ENCODE data around the gene PRPF40A.
"Not testable (repeated sequence)": the region's sequence is repeated elsewhere in the genome, so short reads cannot be mapped to it uniquely, and the experiment has no call there.

Gene PRPF40A

DNA sequence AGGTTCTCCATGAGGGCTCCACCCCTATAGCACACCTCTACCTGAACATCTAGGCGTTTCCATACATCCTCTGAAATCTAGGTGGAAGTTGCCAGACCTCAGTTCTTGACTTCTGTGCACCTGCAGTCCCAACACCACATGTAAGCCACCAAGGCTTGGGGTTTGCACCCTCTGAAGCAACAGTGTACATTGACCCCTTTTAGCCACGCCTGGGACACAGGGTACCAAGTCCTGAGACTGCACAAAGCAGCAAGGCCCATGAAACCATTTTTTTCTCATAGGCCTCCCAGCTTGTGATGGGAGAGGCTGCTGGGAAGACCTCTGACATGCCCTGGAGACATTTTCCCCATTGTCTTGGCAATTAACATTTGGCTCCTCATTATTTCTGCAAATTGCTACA is 21.2 kb upstream of the PRPF40A start:
- no peaks in the 10 kb centered on the region for H3K27me3 ChIP-seq (ENCODE audit: control insufficient read depth in 3 of 3, insufficient read depth in 3 of 3, low read depth in 1 of 3, low read length in 3 of 3)
- H3K4me1 ChIP-seq (ENCODE audit: control insufficient read depth in 2 of 2, insufficient read depth in 1 of 2, low read depth in 1 of 2, low read length in 2 of 2): no peaks in the 10 kb centered on the region
- H3K9ac ChIP-seq (ENCODE audit: low read depth, low read length, poor library complexity): no peak overlapping the region
- no peak overlapping the region for H3K18ac ChIP-seq (ENCODE audit: low read length)
- H3K27ac ChIP-seq (replicated peaks; ENCODE audit: low read length): no peak overlapping the region
- peaks cover 1% of the 10 kb centered on the region for H3K79me1 ChIP-seq (ENCODE audit: low read depth, low read length)
- H3K4me3 ChIP-seq (ENCODE audit: low read length in 2 of 2): peak overlapping the region in 1 of 2 donors; percentile 50
- H3K4ac ChIP-seq (ENCODE audit: low read length): no peak overlapping the region
- no peak overlapping the region for H3K4me2 ChIP-seq (ENCODE audit: insufficient read depth, low read length, poor library complexity, severe bottlenecking)
- WGBS, 2 donors (ENCODE audit: extremely low coverage in 2 of 2, insufficient read length in 2 of 2, insufficient replicate concordance in 1 of 2): no CpG with 5 or more reads among the region's 2 CpGs
- H2AFZ ChIP-seq (ENCODE audit: low read length): no peak overlapping the region
- H2BK15ac ChIP-seq (ENCODE audit: low read length): no peak overlapping the region
- no peak overlapping the region for H2BK5ac ChIP-seq (ENCODE audit: low read length)
- no peak for DNase-seq (ENCODE audit: low spot score)
- H4K8ac ChIP-seq (ENCODE audit: low read depth, low read length): no peak overlapping the region
- H4K91ac ChIP-seq (ENCODE audit: low read depth, low read length, poor library complexity): no peak overlapping the region
- H3K23ac ChIP-seq (ENCODE audit: low read depth, low read length, poor library complexity): no peak overlapping the region
- H3K9me3 ChIP-seq (replicated peaks in 1 of 2; ENCODE audit: control insufficient read depth in 2 of 2, insufficient read depth in 1 of 2, low read depth in 1 of 2, low read length in 2 of 2): peaks cover 1 to 24% of the 10 kb centered on the region in 2 donors
- H2BK120ac ChIP-seq (ENCODE audit: low read depth, low read length): no peak overlapping the region
- no peak overlapping the region for H2BK12ac ChIP-seq (ENCODE audit: low read length)
- peaks cover 16 to 97% of the 10 kb centered on the region in 2 donors for H3K36me3 ChIP-seq (replicated peaks in 1 of 2; ENCODE audit: control insufficient read depth in 2 of 2, insufficient read depth in 2 of 2, low read length in 2 of 2)
- no peak overlapping the region for H3K14ac ChIP-seq (ENCODE audit: low read length)
- H2AK5ac ChIP-seq (ENCODE audit: low read depth, low read length): no peak overlapping the region

DNA sequence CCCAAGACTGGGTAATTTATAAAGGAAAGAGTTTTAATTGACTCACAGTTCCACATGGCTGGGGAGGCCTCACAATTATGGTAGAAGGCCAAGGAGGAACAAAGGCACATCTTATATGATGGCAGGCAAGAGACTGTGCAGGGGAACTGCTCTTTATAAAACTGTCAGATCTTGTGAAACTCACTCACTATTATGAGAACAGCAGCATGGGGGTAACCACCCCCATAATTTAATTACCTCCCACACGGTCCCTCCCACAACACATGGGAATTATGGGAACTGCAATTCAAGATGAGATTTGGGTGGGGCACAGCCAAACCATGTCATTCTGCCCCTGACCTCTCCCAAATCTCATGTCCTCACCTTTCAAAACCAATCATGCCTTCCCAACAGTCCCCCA is 20.2 kb upstream of the PRPF40A start:
- peaks cover 1 to 24% of the 10 kb centered on the region in 2 donors for H3K9me3 ChIP-seq (replicated peaks in 1 of 2; ENCODE audit: control insufficient read depth in 2 of 2, insufficient read depth in 1 of 2, low read depth in 1 of 2, low read length in 2 of 2)
- not testable (repeated sequence) for H3K14ac ChIP-seq (ENCODE audit: low read length); H2BK12ac ChIP-seq (ENCODE audit: low read length); H2AK5ac ChIP-seq (ENCODE audit: low read depth, low read length); H3K27ac ChIP-seq (replicated peaks; ENCODE audit: low read length); DNase-seq (ENCODE audit: low spot score); H4K91ac ChIP-seq (ENCODE audit: low read depth, low read length, poor library complexity); H3K9ac ChIP-seq (ENCODE audit: low read depth, low read length, poor library complexity); H3K4me1 ChIP-seq (ENCODE audit: control insufficient read depth in 2 of 2, insufficient read depth in 1 of 2, low read depth in 1 of 2, low read length in 2 of 2); H2BK5ac ChIP-seq (ENCODE audit: low read length); H3K4me2 ChIP-seq (ENCODE audit: insufficient read depth, low read length, poor library complexity, severe bottlenecking); H3K18ac ChIP-seq (ENCODE audit: low read length); H3K27me3 ChIP-seq (ENCODE audit: control insufficient read depth in 3 of 3, insufficient read depth in 3 of 3, low read depth in 1 of 3, low read length in 3 of 3); H2BK120ac ChIP-seq (ENCODE audit: low read depth, low read length); H2AFZ ChIP-seq (ENCODE audit: low read length); H3K4ac ChIP-seq (ENCODE audit: low read length); H2BK15ac ChIP-seq (ENCODE audit: low read length); H3K79me1 ChIP-seq (ENCODE audit: low read depth, low read length); H3K4me3 ChIP-seq (ENCODE audit: low read length in 2 of 2); H4K8ac ChIP-seq (ENCODE audit: low read depth, low read length); H3K23ac ChIP-seq (ENCODE audit: low read depth, low read length, poor library complexity)
- peaks cover 16 to 96% of the 10 kb centered on the region in 2 donors for H3K36me3 ChIP-seq (replicated peaks in 1 of 2; ENCODE audit: control insufficient read depth in 2 of 2, insufficient read depth in 2 of 2, low read length in 2 of 2)
- WGBS, 2 donors (ENCODE audit: extremely low coverage in 2 of 2, insufficient read length in 2 of 2, insufficient replicate concordance in 1 of 2): no CpG with 5 or more reads among the region's 1 CpG

DNA sequence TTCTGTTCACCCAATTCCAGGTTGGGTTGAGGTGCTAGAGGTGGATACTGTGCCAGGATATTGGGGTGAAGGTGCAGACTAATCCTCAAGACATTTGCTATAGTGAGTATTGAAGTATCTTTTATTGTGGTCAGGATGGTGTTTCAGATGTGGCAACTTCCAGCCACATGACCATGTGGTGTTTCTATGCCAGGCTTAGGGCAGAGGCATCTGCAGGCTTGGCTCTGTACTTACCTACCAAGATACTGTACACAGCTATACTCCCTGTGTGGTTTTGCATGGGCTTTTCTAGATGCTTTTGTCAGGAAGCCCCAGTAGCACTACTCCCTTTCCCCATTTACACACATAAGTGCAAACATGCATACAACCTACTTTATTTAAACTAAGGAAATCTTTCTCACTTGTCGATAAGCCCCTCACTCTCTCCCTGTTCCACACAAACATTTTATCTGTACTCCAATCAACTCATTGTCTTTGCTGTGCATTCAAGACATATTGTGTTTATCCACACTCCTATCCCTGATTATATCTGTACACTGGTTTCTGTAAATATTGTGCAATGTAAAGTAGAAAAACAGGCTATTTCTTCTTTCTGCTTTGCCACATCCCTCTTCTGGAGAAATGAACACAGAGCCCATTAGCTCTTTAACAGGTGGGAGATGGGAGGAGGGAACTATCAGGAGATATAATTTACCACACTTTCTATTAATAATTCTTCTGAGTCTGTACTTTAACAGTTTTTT is 13.5 kb upstream of the PRPF40A start:
- Histone ChIP-seq H3K4me3 (ENCODE audit: low read length in 2 of 2) (no peak overlapping the region), H2BK120ac (ENCODE audit: low read depth, low read length) (no peak overlapping the region), H2AK5ac (ENCODE audit: low read depth, low read length) (no peak overlapping the region), H2BK12ac (ENCODE audit: low read length) (no peak overlapping the region), H3K9me3 (replicated peaks in 1 of 2; ENCODE audit: control insufficient read depth in 2 of 2, insufficient read depth in 1 of 2, low read depth in 1 of 2, low read length in 2 of 2) (no peaks in the 10 kb centered on the region), H3K4me2 (ENCODE audit: insufficient read depth, low read length, poor library complexity, severe bottlenecking) (no peak overlapping the region), H3K4ac (ENCODE audit: low read length) (no peak overlapping the region), H3K27ac (replicated peaks; ENCODE audit: low read length) (no peak overlapping the region), H4K91ac (ENCODE audit: low read depth, low read length, poor library complexity) (no peak overlapping the region), H2BK5ac (ENCODE audit: low read length) (no peak overlapping the region), H2BK15ac (ENCODE audit: low read length) (no peak overlapping the region), H3K36me3 (replicated peaks in 1 of 2; ENCODE audit: control insufficient read depth in 2 of 2, insufficient read depth in 2 of 2, low read length in 2 of 2) (peaks cover 0 to 90% of the 10 kb centered on the region in 2 donors), H3K27me3 (ENCODE audit: control insufficient read depth in 3 of 3, insufficient read depth in 3 of 3, low read depth in 1 of 3, low read length in 3 of 3) (no peaks in the 10 kb centered on the region), H3K18ac (ENCODE audit: low read length) (no peak overlapping the region), H3K79me1 (ENCODE audit: low read depth, low read length) (no peaks in the 10 kb centered on the region), H3K9ac (ENCODE audit: low read depth, low read length, poor library complexity) (no peak overlapping the region), H3K23ac (ENCODE audit: low read depth, low read length, poor library complexity) (no peak overlapping the region), H2AFZ (ENCODE audit: low read length) (no peak overlapping the region), H3K4me1 (ENCODE audit: control insufficient read depth in 2 of 2, insufficient read depth in 1 of 2, low read depth in 1 of 2, low read length in 2 of 2) (no peaks in the 10 kb centered on the region), H4K8ac (ENCODE audit: low read depth, low read length) (no peak overlapping the region), H3K14ac (ENCODE audit: low read length) (no peak overlapping the region)
- WGBS, 2 donors (ENCODE audit: extremely low coverage in 2 of 2, insufficient read length in 2 of 2, insufficient replicate concordance in 1 of 2): no CpG with 5 or more reads among the region's 1 CpG
- no peak for DNase-seq (ENCODE audit: low spot score)

DNA sequence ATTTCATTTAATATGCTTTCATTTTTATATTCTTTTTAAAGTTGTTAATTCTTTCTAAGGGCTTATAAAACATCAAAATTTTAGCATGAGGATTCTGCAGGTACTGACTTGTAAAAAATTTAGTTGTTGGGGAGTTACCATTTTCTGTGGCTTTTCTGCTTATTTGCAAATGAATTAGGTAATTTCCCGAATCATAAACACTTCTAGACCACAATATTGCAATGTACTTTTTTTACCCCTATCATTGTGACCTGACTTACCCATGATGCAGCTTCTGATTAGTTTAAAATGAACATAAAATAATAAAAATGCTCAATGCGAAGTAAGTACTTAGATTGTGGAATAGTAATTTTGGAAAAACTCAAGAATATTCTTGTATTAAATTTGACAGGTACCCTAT is 12.6 kb upstream of the PRPF40A start:
- no peak overlapping the region for H2BK5ac ChIP-seq (ENCODE audit: low read length)
- H3K4me1 ChIP-seq (ENCODE audit: control insufficient read depth in 2 of 2, insufficient read depth in 1 of 2, low read depth in 1 of 2, low read length in 2 of 2): no peaks in the 10 kb centered on the region
- H3K23ac ChIP-seq (ENCODE audit: low read depth, low read length, poor library complexity): no peak overlapping the region
- H2BK12ac ChIP-seq (ENCODE audit: low read length): no peak overlapping the region
- H3K9ac ChIP-seq (ENCODE audit: low read depth, low read length, poor library complexity): no peak overlapping the region
- no peak overlapping the region for H3K27ac ChIP-seq (replicated peaks; ENCODE audit: low read length)
- no peaks in the 10 kb centered on the region for H3K9me3 ChIP-seq (replicated peaks in 1 of 2; ENCODE audit: control insufficient read depth in 2 of 2, insufficient read depth in 1 of 2, low read depth in 1 of 2, low read length in 2 of 2)
- H2AFZ ChIP-seq (ENCODE audit: low read length): no peak overlapping the region
- no peaks in the 10 kb centered on the region for H3K27me3 ChIP-seq (ENCODE audit: control insufficient read depth in 3 of 3, insufficient read depth in 3 of 3, low read depth in 1 of 3, low read length in 3 of 3)
- no peak overlapping the region for H4K8ac ChIP-seq (ENCODE audit: low read depth, low read length)
- no peak overlapping the region for H3K14ac ChIP-seq (ENCODE audit: low read length)
- no CpG with 5 or more reads among the region's 2 CpGs for WGBS, 2 donors (ENCODE audit: extremely low coverage in 2 of 2, insufficient read length in 2 of 2, insufficient replicate concordance in 1 of 2)
- no peak overlapping the region for H2AK5ac ChIP-seq (ENCODE audit: low read depth, low read length)
- no peak for DNase-seq (ENCODE audit: low spot score)
- H3K4me2 ChIP-seq (ENCODE audit: insufficient read depth, low read length, poor library complexity, severe bottlenecking): no peak overlapping the region
- no peak overlapping the region for H4K91ac ChIP-seq (ENCODE audit: low read depth, low read length, poor library complexity)
- no peak overlapping the region for H2BK15ac ChIP-seq (ENCODE audit: low read length)
- H3K4me3 ChIP-seq (ENCODE audit: low read length in 2 of 2): no peak overlapping the region
- H3K4ac ChIP-seq (ENCODE audit: low read length): no peak overlapping the region
- H3K18ac ChIP-seq (ENCODE audit: low read length): no peak overlapping the region
- peaks cover 0 to 89% of the 10 kb centered on the region in 2 donors for H3K36me3 ChIP-seq (replicated peaks in 1 of 2; ENCODE audit: control insufficient read depth in 2 of 2, insufficient read depth in 2 of 2, low read length in 2 of 2)
- H2BK120ac ChIP-seq (ENCODE audit: low read depth, low read length): no peak overlapping the region
- H3K79me1 ChIP-seq (ENCODE audit: low read depth, low read length): no peaks in the 10 kb centered on the region
